Hematopoietic multipotent progenitor cell treated with erythropoietin and hydrocortisone succinate and interleukin-3 and kit ligand, for 6 days (in vitro differentiated cells): ENCODE results near the gene DAPK1.

Source experiments
- DNase-seq: peaks from one replicate; pipeline ENCODE4 v3.0.0-alpha.2; 2015

Gene DAPK1

GRCh38 chr9:87648606-87649005 lies 150.9 kb downstream of the DAPK1 start:
- DNase-seq = no peak

- DNase-seq = no peak
Observed at GRCh38 chr9:87650611-87651295, 153.1 kb downstream of the DAPK1 start.

- DNase-seq = no peak
Observed at GRCh38 chr9:87651431-87651830, 153.8 kb downstream of the DAPK1 start.

GRCh38 chr9:87653941-87654340 lies 156.3 kb downstream of the DAPK1 start:
- no peak for DNase-seq

- no peak for DNase-seq
Observed at GRCh38 chr9:87655731-87656130, 158.1 kb downstream of the DAPK1 start.

GRCh38 chr9:87656485-87656884 lies 158.8 kb downstream of the DAPK1 start:
- no peak for DNase-seq

- no peak for DNase-seq
Observed at GRCh38 chr9:87657190-87657589, 159.5 kb downstream of the DAPK1 start.

- DNase-seq = no peak
Observed at GRCh38 chr9:87657893-87658292, 160.2 kb downstream of the DAPK1 start.

GRCh38 chr9:87658511-87658910 lies 160.8 kb downstream of the DAPK1 start:
- no peak for DNase-seq

GRCh38 chr9:87659534-87660419 lies 162.1 kb downstream of the DAPK1 start:
- DNase-seq = no peak

GRCh38 chr9:87661241-87661640 lies 163.6 kb downstream of the DAPK1 start:
- no peak for DNase-seq

- peak; percentile 83 for DNase-seq
Observed at GRCh38 chr9:87662808-87663528, 165.3 kb downstream of the DAPK1 start.

- DNase-seq = no peak
Observed at GRCh38 chr9:87663556-87663955, 165.9 kb downstream of the DAPK1 start.

- DNase-seq = no peak
Observed at GRCh38 chr9:87664153-87665060, 166.7 kb downstream of the DAPK1 start.

GRCh38 chr9:87665505-87665904 lies 167.8 kb downstream of the DAPK1 start:
- DNase-seq = no peak

GRCh38 chr9:87667164-87667738 lies 169.6 kb downstream of the DAPK1 start:
- DNase-seq = peak; percentile 63

GRCh38 chr9:87668222-87668621 lies 170.6 kb downstream of the DAPK1 start:
- DNase-seq = no peak

- DNase-seq = no peak
Observed at GRCh38 chr9:87668722-87669121, 171.1 kb downstream of the DAPK1 start.

GRCh38 chr9:87670572-87671264 lies 173.1 kb downstream of the DAPK1 start:
- DNase-seq = no peak

GRCh38 chr9:87671478-87671877 lies 173.8 kb downstream of the DAPK1 start:
- DNase-seq = no peak

GRCh38 chr9:87671925-87672324 lies 174.3 kb downstream of the DAPK1 start:
- DNase-seq = no peak
